Spleen (tissue), 11 donors: ENCODE measurements around the gene RPL29. TPM values are rescaled to one million over a fixed set of nuclear protein-coding genes. Genes with fewer than 3 reads are reported as not detected.

Experiments used
- DNase-seq: peaks from one replicate; pipeline ENCODE4 v3.0.0-alpha.2; 2020
- H3K27ac ChIP-seq, 8 donors: fragments of 200-600 bp; sonication (generic) in 7 of 8; 1 replicate in 4 of 8; 2 replicates in 4 of 8; pipeline versions ENCODE4 v1.5.0 to v1.8.0; 2016 to 2021; ENCODE audit warnings: inconsistent platforms in 4 of 8, mild to moderate bottlenecking in 4 of 8, moderate library complexity in 1 of 8
- H3K27me3 ChIP-seq, 7 donors: fragments of 200-600 bp; sonication (generic) in 6 of 7; replicated peaks in 1 of 7; 1 replicate in 4 of 7; 2 replicates in 3 of 7; pipeline versions ENCODE4 v1.5.0 to v1.8.0; 2016 to 2021; ENCODE audit warnings: inconsistent platforms in 3 of 7, mild to moderate bottlenecking in 1 of 7
- H3K36me3 ChIP-seq, 6 donors: fragments of 200-600 bp; sonication (generic) in 5 of 6; 1 replicate in 4 of 6; 2 replicates in 2 of 6; pipeline versions ENCODE4 v1.5.0 to v1.8.0; 2016 to 2021; ENCODE audit warnings: inconsistent platforms in 2 of 6
- H3K4me1 ChIP-seq, 6 donors: fragments of 200-600 bp; sonication (generic) in 5 of 6; 1 replicate in 3 of 6; 2 replicates in 3 of 6; pipeline versions ENCODE4 v1.5.0 to v1.8.0; 2016 to 2021; ENCODE audit warnings: inconsistent platforms in 3 of 6
- H3K4me3 ChIP-seq, 8 donors: fragments of 200-600 bp; sonication (generic) in 7 of 8; 1 replicate in 4 of 8; 2 replicates in 4 of 8; pipeline versions ENCODE4 v1.5.0 to v1.8.0; 2016 to 2021; ENCODE audit warnings: inconsistent platforms in 4 of 8, mild to moderate bottlenecking in 4 of 8, moderate library complexity in 2 of 8
- H3K9me3 ChIP-seq, 8 donors: fragments of 200-600 bp; sonication (generic) in 7 of 8; 1 replicate in 4 of 8; 2 replicates in 4 of 8; pipeline versions ENCODE4 v1.5.0 to v1.8.0; 2016 to 2021; ENCODE audit warnings: inconsistent platforms in 4 of 8
- POLR2A ChIP-seq, 3 donors: fragments of 450-650 bp; IDR thresholded peaks; one replicate each; pipeline ENCODE4 v1.5.1; 2017; ENCODE audit warnings: antibody characterized with exemption in 3 of 3, mild to moderate bottlenecking in 1 of 3
- POLR2AphosphoS5 ChIP-seq, 3 donors: sonication (generic); formaldehyde crosslinking; IDR thresholded peaks; one replicate each; pipeline ENCODE4 v1.5.1; 2017; ENCODE audit warnings: antibody characterized with exemption in 3 of 3
- WGBS, 5 donors: extraction: QIAGEN DNeasy Blood & Tissue Kit in 3 of 5; methylation state at CpG; one replicate each; pipeline versions ENCODE4 v1.1.5 to v1.1.7; 2013 to 2018; 5-methylcytosine and 5-hydroxymethylcytosine counted together
- intact Hi-C: fragments of 100-400 bp; cut with DNase I; formaldehyde crosslinking; loops from one replicate; pipeline ENCODE4 v1.15.0; 2023; ENCODE audit warnings: low total_unique reads
- polyA plus RNA-seq, 3 donors: library from polyadenylated mRNA; stranded (reverse); fragments of 200-250 nt; gene quantifications; one replicate each; pipeline ENCODE4 v1.2.1, GENCODE V29; 2013
- total RNA-seq, 7 donors: library from RNA; depleted of rRNA in 3 of 7; stranded (reverse); fragments of >200 nt in 3 of 7; fragmentation: NEBNext Ultra II Directional in 4 of 7; extraction: Animal tissue kit (Norgen Biotek cat#: 25700) in 4 of 7; gene quantifications; one replicate each; pipeline versions ENCODE4 v1.1.0 to v1.2.1, GENCODE V29; 2016 to 2021
- TF ChIP-seq, protein P1 (sequence below), 11 experiments: fragments of 200-600 bp in 7 of 11; fragments of 450-650 bp in 4 of 11; sonication (generic) in 4 of 11; IDR thresholded peaks in 8 of 11; conservative IDR thresholded peaks in 3 of 11; 1 replicate in 7 of 11; 2 replicates in 4 of 11; pipeline versions ENCODE4 v1.4.0 to v1.8.0; 2016 to 2021; ENCODE audit warnings: antibody characterized with exemption in 11 of 11, inconsistent platforms in 4 of 11, mild to moderate bottlenecking in 1 of 11
- donor health status: healthy with polysubstance abuse.
- donor health status: DM: no; HTN: no; CAD: no; lungs with moderate emphysema.
- donor health status: DM: no; HTN: no; CAD: no.
- donor health status: Bipolar disorder and iron deficiency.
- donor health status: healthy.
- donor health status: DM: no; HTN: no; CAD: no.
- donor health status: DM: yes; HTN: yes; CAD: no.

The RPL29 gene
- total and polyA plus RNA-seq, 10 donors, result 684 to 4,302 (median 1,095) TPM

DNA sequence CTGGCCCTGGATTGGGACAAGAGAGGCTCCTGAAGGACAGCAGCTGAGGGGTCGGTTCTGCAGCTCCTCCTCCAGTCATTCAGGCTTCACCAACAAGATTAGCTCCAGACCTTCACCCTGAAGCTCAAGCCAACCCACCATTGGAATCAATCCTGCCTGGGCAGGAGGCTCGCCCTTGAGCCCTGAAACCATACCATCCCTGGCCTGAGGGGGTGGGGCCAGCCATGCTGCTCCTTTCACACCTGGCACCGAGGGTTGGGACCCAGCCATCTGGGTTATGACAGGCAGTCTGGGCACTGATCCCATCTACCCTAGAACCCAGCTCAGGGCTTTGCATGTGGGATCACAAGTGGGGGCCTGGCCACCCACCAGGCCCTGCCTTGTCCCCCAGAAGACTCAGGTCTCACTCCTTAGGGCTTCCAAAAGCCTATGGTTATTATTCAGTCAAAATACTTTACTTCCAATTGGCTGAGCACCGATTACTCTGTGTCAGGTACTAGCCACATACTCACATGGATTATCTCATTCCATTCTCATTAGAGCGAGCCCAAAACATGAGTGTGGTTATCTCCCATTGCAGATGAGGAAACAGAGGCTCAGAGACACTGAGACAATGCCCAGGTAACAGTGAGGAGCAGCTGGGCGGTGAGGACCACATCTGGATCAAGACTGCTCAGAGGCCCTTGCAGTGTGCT is 24.9 kb downstream of the RPL29 start:
- H3K9me3 ChIP-seq, result no peaks in the 10 kb centered on the region
- no peak for DNase-seq
- TF ChIP-seq POLR2A (IDR thresholded peaks at IDR 0.05) (no peak), POLR2AphosphoS5 (IDR thresholded peaks at IDR 0.05) (no peak)
- TF ChIP-seq, protein P1, sequence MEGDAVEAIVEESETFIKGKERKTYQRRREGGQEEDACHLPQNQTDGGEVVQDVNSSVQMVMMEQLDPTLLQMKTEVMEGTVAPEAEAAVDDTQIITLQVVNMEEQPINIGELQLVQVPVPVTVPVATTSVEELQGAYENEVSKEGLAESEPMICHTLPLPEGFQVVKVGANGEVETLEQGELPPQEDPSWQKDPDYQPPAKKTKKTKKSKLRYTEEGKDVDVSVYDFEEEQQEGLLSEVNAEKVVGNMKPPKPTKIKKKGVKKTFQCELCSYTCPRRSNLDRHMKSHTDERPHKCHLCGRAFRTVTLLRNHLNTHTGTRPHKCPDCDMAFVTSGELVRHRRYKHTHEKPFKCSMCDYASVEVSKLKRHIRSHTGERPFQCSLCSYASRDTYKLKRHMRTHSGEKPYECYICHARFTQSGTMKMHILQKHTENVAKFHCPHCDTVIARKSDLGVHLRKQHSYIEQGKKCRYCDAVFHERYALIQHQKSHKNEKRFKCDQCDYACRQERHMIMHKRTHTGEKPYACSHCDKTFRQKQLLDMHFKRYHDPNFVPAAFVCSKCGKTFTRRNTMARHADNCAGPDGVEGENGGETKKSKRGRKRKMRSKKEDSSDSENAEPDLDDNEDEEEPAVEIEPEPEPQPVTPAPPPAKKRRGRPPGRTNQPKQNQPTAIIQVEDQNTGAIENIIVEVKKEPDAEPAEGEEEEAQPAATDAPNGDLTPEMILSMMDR (IDR thresholded peaks at IDR 0.05 in 8 of 11, conservative IDR thresholded peaks at IDR 0.05 in 3 of 11), result no peak
- 84 to 92% (median 90%) methylated on average over 4 to 6 of the region's 6 CpGs for WGBS, 5 donors
- H3K27ac ChIP-seq, result no peak overlapping the region
- no peak overlapping the region for H3K4me3 ChIP-seq
- peaks cover 20 to 92% (median 61%) of the 10 kb centered on the region in 6 donors for H3K4me1 ChIP-seq
- peaks cover 0 to 18% (median 0%) of the 10 kb centered on the region in 7 donors for H3K27me3 ChIP-seq
- intact Hi-C loops, result no loop called here
- H3K36me3 ChIP-seq, result peaks cover 0 to 10% (median 0%) of the 10 kb centered on the region in 6 donors

GRCh38 chr3:51969841-51970240 is 25.9 kb downstream of the RPL29 start:
- H3K4me1 ChIP-seq, result peaks cover 17 to 87% (median 54%) of the 10 kb centered on the region in 6 donors
- TF ChIP-seq POLR2A (IDR thresholded peaks at IDR 0.05) (no peak), POLR2AphosphoS5 (IDR thresholded peaks at IDR 0.05) (no peak)
- TF ChIP-seq, protein P1 (IDR thresholded peaks at IDR 0.05 in 8 of 11, conservative IDR thresholded peaks at IDR 0.05 in 3 of 11), result no peak
- H3K27ac ChIP-seq, result no peak overlapping the region
- H3K36me3 ChIP-seq, result peaks cover 0 to 10% (median 0%) of the 10 kb centered on the region in 6 donors
- no peak for DNase-seq
- no peaks in the 10 kb centered on the region for H3K9me3 ChIP-seq
- peaks cover 0 to 18% (median 0%) of the 10 kb centered on the region in 7 donors for H3K27me3 ChIP-seq
- no peak overlapping the region for H3K4me3 ChIP-seq
- intact Hi-C loops, result no loop called here
- 77 to 89% (median 84%) methylated on average over 4 of the region's 4 CpGs for WGBS, 5 donors

DNA sequence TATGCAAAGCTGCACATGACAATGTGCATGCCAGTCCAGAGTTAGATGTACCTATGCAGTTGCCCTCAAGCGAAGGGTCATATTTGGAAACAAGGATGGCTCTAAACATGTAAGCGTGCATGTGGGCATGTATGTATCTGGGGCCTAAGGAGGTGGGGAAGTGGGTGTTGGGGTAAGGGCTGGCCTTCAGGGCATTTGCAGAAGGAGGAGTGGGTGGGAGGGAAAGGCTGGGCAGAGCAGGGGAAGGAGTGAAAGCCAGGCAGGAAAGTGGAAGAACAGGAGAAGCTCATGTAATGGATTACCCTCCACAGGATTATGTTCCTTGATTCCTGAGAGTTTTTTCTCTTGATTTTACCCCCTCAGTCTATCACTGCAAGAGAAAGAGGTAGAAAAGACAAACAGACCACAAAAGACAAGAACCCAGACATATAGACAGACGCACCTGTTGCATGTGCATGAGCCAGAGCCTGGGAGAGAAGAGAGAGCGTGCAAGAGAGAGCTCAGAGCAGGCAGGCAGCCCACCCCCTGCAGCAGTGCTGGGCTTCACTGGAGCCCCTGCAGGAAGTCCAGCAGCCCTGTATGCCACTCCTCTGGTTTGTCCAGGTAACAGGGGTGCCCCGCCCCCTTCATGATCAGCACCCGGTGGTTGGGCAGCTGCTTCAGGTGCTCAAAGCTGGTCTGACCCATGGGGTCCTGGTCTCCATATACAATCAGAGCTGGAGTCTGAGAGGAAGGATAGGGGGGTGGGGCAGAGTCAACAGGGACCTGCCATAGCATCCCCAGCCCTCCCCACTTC is 26.6 kb downstream of the RPL29 start:
- Histone ChIP-seq H3K4me1 (peaks cover 10 to 86% (median 47%) of the 10 kb centered on the region in 6 donors), H3K27me3 (peaks cover 0 to 18% (median 0%) of the 10 kb centered on the region in 7 donors), H3K27ac (peak overlapping the region in 3 of 8 donors; percentile 86 to 90 (median 89)), H3K36me3 (peaks cover 0 to 10% (median 0%) of the 10 kb centered on the region in 6 donors), H3K4me3 (no peak overlapping the region), H3K9me3 (no peaks in the 10 kb centered on the region)
- WGBS, 5 donors, result 88 to 92% (median 91%) methylated on average over 4 to 6 of the region's 6 CpGs
- TF ChIP-seq POLR2A (IDR thresholded peaks at IDR 0.05) (no peak), POLR2AphosphoS5 (IDR thresholded peaks at IDR 0.05) (no peak)
- no peak for DNase-seq
- intact Hi-C loops, result no loop called here

GRCh38 chr3:51968170-51968775 is 27.4 kb downstream of the RPL29 start:
- H3K27me3 ChIP-seq, result peaks cover 0 to 18% (median 0%) of the 10 kb centered on the region in 7 donors
- no peaks in the 10 kb centered on the region for H3K9me3 ChIP-seq
- peak overlapping the region; percentile 60 to 90 (median 86) for H3K27ac ChIP-seq
- intact Hi-C loops, result no loop called here
- DNase-seq, result no peak
- TF ChIP-seq, protein P1 (IDR thresholded peaks at IDR 0.05 in 8 of 11, conservative IDR thresholded peaks at IDR 0.05 in 3 of 11), result no peak
- TF ChIP-seq POLR2A (IDR thresholded peaks at IDR 0.05) (no peak), POLR2AphosphoS5 (IDR thresholded peaks at IDR 0.05) (no peak)
- WGBS, 5 donors, result 19 to 29% (median 23%) methylated on average over 8 to 11 of the region's 11 CpGs
- peak overlapping the region; percentile 27 to 86 (median 56) for H3K4me3 ChIP-seq
- H3K4me1 ChIP-seq, result peaks cover 8 to 78% (median 40%) of the 10 kb centered on the region in 6 donors
- peaks cover 0 to 10% (median 0%) of the 10 kb centered on the region in 6 donors for H3K36me3 ChIP-seq
